Stimulated activated CD8-positive, alpha-beta memory T cell treated with anti-CD3 and anti-CD28 coated beads, Interleukin-15, amount 100 ng/mL, for 24 hours (primary cell): ENCODE data around the gene DOHH.

Source experiments
- DNase-seq: peaks from one replicate; pipeline ENCODE4 v3.0.0-alpha.2; 2020; ENCODE audit warnings: low read depth

Gene DOHH

GRCh38 chr19:3503036-3503572 is 2.6 kb upstream of the DOHH start:
- DNase-seq = no peak

GRCh38 chr19:3501780-3502179 is 1.3 kb upstream of the DOHH start:
- no peak for DNase-seq

GRCh38 chr19:3499738-3500428 is 591 bp downstream of the DOHH start:
- no peak for DNase-seq

GRCh38 chr19:3497757-3498520 is 2.5 kb downstream of the DOHH start:
- DNase-seq = no peak

- no peak for DNase-seq
These were observed 3.8 kb downstream of the DOHH start for GRCh38 chr19:3496392-3497273.

GRCh38 chr19:3494559-3494958 is 5.9 kb downstream of the DOHH start:
- no peak for DNase-seq

GRCh38 chr19:3494051-3494450 is 6.4 kb downstream of the DOHH start:
- DNase-seq = no peak

GRCh38 chr19:3493651-3494050 is 6.8 kb downstream of the DOHH start:
- DNase-seq = no peak

- DNase-seq = no peak
These were observed 7.6 kb downstream of the DOHH start for GRCh38 chr19:3492919-3493318.

GRCh38 chr19:3492131-3492839 is 8.2 kb downstream of the DOHH start:
- DNase-seq = no peak

GRCh38 chr19:3491396-3492119 is 8.9 kb downstream of the DOHH start:
- DNase-seq = no peak

GRCh38 chr19:3483226-3483628 is 17.2 kb downstream of the DOHH start, which contains the start of gene SMIM44:
Gene SMIM44 (minus strand): TSS chr19:3483441. CDS start chr19:3483403, 38 bp downstream.
- no peak for DNase-seq

GRCh38 chr19:3482507-3483225 is 17.8 kb downstream of the DOHH start:
- no peak for DNase-seq

- DNase-seq = no peak
These were observed 19.0 kb downstream of the DOHH start for GRCh38 chr19:3481241-3482090.

GRCh38 chr19:3480383-3481091 is 19.9 kb downstream of the DOHH start, which contains the start of gene SMIM24:
Gene SMIM24 (minus strand): TSS chr19:3480525. CDS start chr19:3480463, 62 bp downstream.
- DNase-seq = no peak

GRCh38 chr19:3479834-3480215 is 20.6 kb downstream of the DOHH start:
- no peak for DNase-seq

- DNase-seq = no peak
These were observed 21.2 kb downstream of the DOHH start for GRCh38 chr19:3479177-3479833.
